IMR-90 (cell line): ENCODE data around the gene SLC2A10. TPM values are rescaled to one million over a fixed set of nuclear protein-coding genes. Genes with fewer than 3 reads are reported as not detected.

ENCODE experiments used
- ATAC-seq: fragments of 200-7000 bp; cut with Tn5 transposase; 2 replicates; pipeline ENCODE4 v1.9.1; 2020; ENCODE audit warnings: low read depth, mild to moderate bottlenecking, moderate library complexity
- BruUV-seq: library from RNA; stranded (reverse); fragments of 400-500 nt; replicated peaks from 2 replicates; lab custom pipeline; 2021; lab: Mats Ljungman, UMichigan
- CTCF ChIA-PET: fragments of 300-600 bp; formaldehyde crosslinking; extraction: SDS; loops from one replicate; lab custom pipeline; 2021; ENCODE audit warnings: antibody characterized with exemption; lab: Yijun Ruan, JAX
- POLR2A ChIA-PET: fragments of 300-600 bp; sonication (Branson Sonifier 250); formaldehyde crosslinking; loops from one replicate; lab custom pipeline; 2022; ENCODE audit warnings: antibody characterized with exemption; ENCODE audit not compliant: unreplicated experiment; lab: Charles Lee
- DNase-seq: peaks from one replicate; pipeline ENCODE4 v3.0.0; 2013
- H2AFZ ChIP-seq: replicated peaks from 2 replicates; pipeline ENCODE3; 2013; ENCODE audit warnings: low read length, mild to moderate bottlenecking; ENCODE audit not compliant: poor library complexity
- H2AK5ac ChIP-seq: 2 replicates; pipeline ENCODE4 v1.6.1; 2013; ENCODE audit warnings: low read depth, low read length, inconsistent platforms
- H2AK9ac ChIP-seq: replicated peaks from 2 replicates; pipeline ENCODE3; 2013; ENCODE audit warnings: mild to moderate bottlenecking, low read depth, low read length, moderate library complexity; ENCODE audit not compliant: poor library complexity
- H2BK120ac ChIP-seq: 2 replicates; pipeline ENCODE4 v1.6.1; 2013; ENCODE audit warnings: low read depth, low read length, inconsistent platforms
- H2BK15ac ChIP-seq: 3 replicates; pipeline ENCODE4 v1.6.1; 2013; ENCODE audit warnings: low read depth, low read length, inconsistent platforms
- H2BK20ac ChIP-seq: 2 replicates; pipeline ENCODE4 v1.6.1; 2013; ENCODE audit warnings: low read depth, mild to moderate bottlenecking, inconsistent platforms, low read length, moderate library complexity
- H2BK5ac ChIP-seq: 2 replicates; pipeline ENCODE4 v1.6.1; 2013; ENCODE audit warnings: mild to moderate bottlenecking, low read depth, low read length, inconsistent platforms; ENCODE audit not compliant: poor library complexity, severe bottlenecking
- H3K14ac ChIP-seq: replicated peaks from 2 replicates; pipeline ENCODE4 v1.6.1; 2013; ENCODE audit warnings: low read depth, low read length, inconsistent platforms
- H3K18ac ChIP-seq: 2 replicates; pipeline ENCODE4 v1.6.1; 2013; ENCODE audit warnings: low read depth, low read length, control low read depth
- H3K23ac ChIP-seq: 2 replicates; pipeline ENCODE4 v1.6.1; 2013; ENCODE audit warnings: low read depth, low read length, inconsistent platforms
- H3K27ac ChIP-seq: 2 replicates; pipeline ENCODE4 v1.5.1; 2013; ENCODE audit warnings: mild to moderate bottlenecking, control low read depth, low read length; ENCODE audit not compliant: insufficient read depth
- H3K27me3 ChIP-seq: 2 replicates; pipeline ENCODE4 v1.6.1; 2013; ENCODE audit warnings: low read length; ENCODE audit not compliant: control insufficient read depth, insufficient read depth
- H3K36me3 ChIP-seq: 2 replicates; pipeline ENCODE4 v1.6.1; 2013; ENCODE audit warnings: low read length, mixed read lengths; ENCODE audit not compliant: control insufficient read depth, insufficient read depth
- H3K4ac ChIP-seq: 2 replicates; pipeline ENCODE4 v1.6.1; 2013; ENCODE audit warnings: low read depth, low read length, inconsistent platforms
- H3K4me1 ChIP-seq: 2 replicates; pipeline ENCODE4 v1.6.1; 2013; ENCODE audit warnings: low read length, mixed read lengths; ENCODE audit not compliant: control insufficient read depth, insufficient read depth
- H3K4me2 ChIP-seq: 2 replicates; pipeline ENCODE4 v1.6.1; 2013; ENCODE audit warnings: low read depth, mild to moderate bottlenecking, control low read depth, low read length, moderate library complexity
- H3K4me3 ChIP-seq: 2 replicates; pipeline ENCODE4 v1.5.1; 2013; ENCODE audit warnings: low read depth, mild to moderate bottlenecking, control low read depth, low read length, moderate library complexity; ENCODE audit not compliant: insufficient read depth
- H3K56ac ChIP-seq: 2 replicates; pipeline ENCODE4 v1.6.1; 2013; ENCODE audit warnings: low read length, inconsistent platforms; ENCODE audit not compliant: insufficient read depth; ENCODE audit errors: extremely low read depth
- H3K79me1 ChIP-seq, 2 experiments: 2 replicates each; pipeline ENCODE4 v1.6.1; 2013; ENCODE audit warnings: low read length in 2 of 2, inconsistent platforms in 1 of 2, low read depth in 1 of 2
- H3K9ac ChIP-seq: 2 replicates; pipeline ENCODE4 v1.6.1; 2013; ENCODE audit warnings: low read depth, low read length, control low read depth
- H3K9me1 ChIP-seq: 2 replicates; pipeline ENCODE4 v1.6.1; 2013; ENCODE audit warnings: low read length, inconsistent platforms; ENCODE audit not compliant: insufficient read depth
- H3K9me3 ChIP-seq: 2 replicates; pipeline ENCODE4 v1.6.1; 2013; ENCODE audit warnings: low read length; ENCODE audit not compliant: control insufficient read depth, insufficient read depth
- H4K20me1 ChIP-seq: 2 replicates; pipeline ENCODE4 v1.6.1; 2013; ENCODE audit warnings: low read length, inconsistent platforms; ENCODE audit not compliant: insufficient read depth
- H4K5ac ChIP-seq: 2 replicates; pipeline ENCODE4 v1.6.1; 2013; ENCODE audit warnings: mild to moderate bottlenecking, low read depth, low read length, control low read depth
- H4K8ac ChIP-seq, 2 experiments: 2 replicates each; pipeline ENCODE4 v1.6.1; 2013; ENCODE audit warnings: low read depth in 2 of 2, low read length in 2 of 2, control low read depth in 1 of 2, inconsistent platforms in 1 of 2
- H4K91ac ChIP-seq: 2 replicates; pipeline ENCODE4 v1.6.1; 2013; ENCODE audit warnings: low read depth, low read length, inconsistent platforms; ENCODE audit not compliant: insufficient read depth
- BHLHE40 ChIP-seq: fragments of 150-350 bp; IDR thresholded peaks from 2 replicates; pipeline ENCODE4 v1.6.1; 2016; ENCODE audit warnings: mild to moderate bottlenecking, low read depth, low read length
- CEBPB ChIP-seq: IDR thresholded peaks from 2 replicates; pipeline ENCODE4 v1.6.1; 2012; ENCODE audit warnings: low read depth, low read length, improper control_type of control experiment
- CHD1 ChIP-seq: IDR thresholded peaks from 2 replicates; pipeline ENCODE4 v1.6.1; 2012; ENCODE audit warnings: low read depth, low read length, improper control_type of control experiment
- FOS ChIP-seq: fragments of 150-350 bp; IDR thresholded peaks from 2 replicates; pipeline ENCODE4 v1.6.1; 2016; ENCODE audit warnings: low read depth, low read length
- MAFK ChIP-seq: IDR thresholded peaks from 2 replicates; pipeline ENCODE4 v1.6.1; 2012; ENCODE audit warnings: low read depth, low read length, improper control_type of control experiment
- MAZ ChIP-seq: IDR thresholded peaks from 2 replicates; pipeline ENCODE4 v1.6.1; 2012; ENCODE audit warnings: low read depth, mild to moderate bottlenecking, low read length, improper control_type of control experiment, moderate library complexity, borderline replicate concordance
- MXI1 ChIP-seq: IDR thresholded peaks from 2 replicates; pipeline ENCODE4 v1.6.1; 2012; ENCODE audit warnings: low read depth, mild to moderate bottlenecking, low read length, moderate library complexity, borderline replicate concordance
- NFE2L2 ChIP-seq: fragments of 150-350 bp; IDR thresholded peaks from 2 replicates; pipeline ENCODE4 v1.6.1; 2016; ENCODE audit warnings: low read depth, mild to moderate bottlenecking, low read length
- POLR2A ChIP-seq: IDR thresholded peaks from 2 replicates; pipeline ENCODE4 v1.6.1; 2012; ENCODE audit warnings: mild to moderate bottlenecking, low read depth, low read length
- RAD21 ChIP-seq: IDR thresholded peaks from 2 replicates; pipeline ENCODE4 v1.6.1; 2012; ENCODE audit warnings: low read length, improper control_type of control experiment
- RCOR1 ChIP-seq: IDR thresholded peaks from 2 replicates; pipeline ENCODE4 v1.6.1; 2012; ENCODE audit warnings: mild to moderate bottlenecking, low read length, improper control_type of control experiment; ENCODE audit not compliant: insufficient replicate concordance
- RFX5 ChIP-seq: IDR thresholded peaks from 2 replicates; pipeline ENCODE4 v1.8.0; 2012; ENCODE audit warnings: low read depth, mild to moderate bottlenecking, low read length, moderate library complexity
- SMC3 ChIP-seq: fragments of 150-350 bp; IDR thresholded peaks from 2 replicates; pipeline ENCODE4 v1.6.1; 2016; ENCODE audit warnings: low read depth, mild to moderate bottlenecking, antibody characterized with exemption, low read length, moderate library complexity
- WGBS, 2 experiments: methylation state at CpG; one replicate each; pipeline versions ENCODE4 v1.1.5 to v1.1.7; 2013; ENCODE audit warnings: missing lambda C conversion rate in 2 of 2; ENCODE audit not compliant: insufficient read length in 1 of 2; ENCODE audit errors: extremely low coverage in 2 of 2; 5-methylcytosine and 5-hydroxymethylcytosine counted together
- dilution Hi-C: fragments of 300-500 bp; cut with HindIII; formaldehyde crosslinking; loops from one replicate; pipeline ENCODE4 v1.14.3; 2018; ENCODE audit warnings: low sequenced_read_pairs; ENCODE audit not compliant: unreplicated experiment
- in situ Hi-C: fragments of 300-500 bp; cut with MboI; formaldehyde crosslinking; loops from 3 replicates; pipeline ENCODE4 v1.14.3; 2019; ENCODE audit warnings: low sequenced_read_pairs, inconsistent platforms, mixed read lengths
- intact Hi-C: fragments of 100-400 bp; cut with micrococcal nuclease; formaldehyde crosslinking; loops from 2 replicates; pipeline ENCODE4 v1.10.0; 2022
- polyA plus RNA-seq, 3 experiments: library from polyadenylated mRNA; depleted of rRNA; stranded (reverse); fragments of >200 nt; gene quantifications; 2 replicates each; pipeline ENCODE4 v1.2.3, GENCODE V29; 2012; ENCODE audit warnings: low replicate concordance in 1 of 3
- total RNA-seq: library from RNA; depleted of rRNA; stranded (reverse); fragments of >200 nt; gene quantifications from 2 replicates; pipeline ENCODE4 v1.2.3, GENCODE V29; 2012
- TF ChIP-seq, protein P1 (sequence below): fragments of 150-350 bp; IDR thresholded peaks from 2 replicates; pipeline ENCODE4 v1.6.1; 2016; ENCODE audit warnings: low read depth, mild to moderate bottlenecking, low read length, moderate library complexity, borderline replicate concordance
- TF ChIP-seq, protein P2 (sequence below): conservative IDR thresholded peaks from 2 replicates; pipeline ENCODE4 v1.5.1; 2012; ENCODE audit warnings: mild to moderate bottlenecking, low read depth, low read length, improper control_type of control experiment
- TF ChIP-seq, protein P3 (sequence below): fragments of 150-350 bp; IDR thresholded peaks from 2 replicates; pipeline ENCODE4 v1.6.1; 2017; ENCODE audit warnings: mild to moderate bottlenecking, antibody characterized with exemption, low read length, low read depth

The SLC2A10 gene
- total and polyA plus RNA-seq, 2 of the 4 experiments (the other 2 are of a cell fraction), result 15.2 to 22.0 TPM

DNA sequence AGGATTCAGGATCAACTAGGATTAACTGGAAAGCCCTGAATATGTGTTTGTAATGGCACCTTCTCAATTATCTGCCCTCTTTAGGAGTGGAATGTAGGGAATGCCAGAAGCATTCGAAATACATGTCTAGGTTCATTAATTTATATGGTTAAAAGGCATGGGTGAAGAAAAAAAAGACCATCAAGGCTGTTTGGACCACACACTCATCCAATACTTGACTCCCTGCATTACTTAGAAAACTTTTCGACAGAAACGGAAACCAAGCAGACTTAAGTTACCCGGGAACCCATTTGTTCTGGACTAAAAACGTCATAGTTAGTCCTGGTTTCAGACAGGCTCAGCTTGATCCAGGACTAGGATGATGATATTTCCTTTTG is 33.2 kb downstream of the SLC2A10 start:
- no TSS peak for BruUV-seq
- DNase-seq (no peak), ATAC-seq (no peak)
- TF ChIP-seq NFE2L2 (no peak), BHLHE40 (no peak), RAD21 (no peak), CHD1 (no peak), CEBPB (no peak), RCOR1 (no peak), MXI1 (no peak), POLR2A (no peak), SMC3 (no peak), FOS (no peak), RFX5 (no peak), MAZ (no peak), MAFK (no peak)
- TF ChIP-seq, protein P1, sequence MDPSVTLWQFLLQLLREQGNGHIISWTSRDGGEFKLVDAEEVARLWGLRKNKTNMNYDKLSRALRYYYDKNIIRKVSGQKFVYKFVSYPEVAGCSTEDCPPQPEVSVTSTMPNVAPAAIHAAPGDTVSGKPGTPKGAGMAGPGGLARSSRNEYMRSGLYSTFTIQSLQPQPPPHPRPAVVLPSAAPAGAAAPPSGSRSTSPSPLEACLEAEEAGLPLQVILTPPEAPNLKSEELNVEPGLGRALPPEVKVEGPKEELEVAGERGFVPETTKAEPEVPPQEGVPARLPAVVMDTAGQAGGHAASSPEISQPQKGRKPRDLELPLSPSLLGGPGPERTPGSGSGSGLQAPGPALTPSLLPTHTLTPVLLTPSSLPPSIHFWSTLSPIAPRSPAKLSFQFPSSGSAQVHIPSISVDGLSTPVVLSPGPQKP, result no peak
- TF ChIP-seq, protein P2, sequence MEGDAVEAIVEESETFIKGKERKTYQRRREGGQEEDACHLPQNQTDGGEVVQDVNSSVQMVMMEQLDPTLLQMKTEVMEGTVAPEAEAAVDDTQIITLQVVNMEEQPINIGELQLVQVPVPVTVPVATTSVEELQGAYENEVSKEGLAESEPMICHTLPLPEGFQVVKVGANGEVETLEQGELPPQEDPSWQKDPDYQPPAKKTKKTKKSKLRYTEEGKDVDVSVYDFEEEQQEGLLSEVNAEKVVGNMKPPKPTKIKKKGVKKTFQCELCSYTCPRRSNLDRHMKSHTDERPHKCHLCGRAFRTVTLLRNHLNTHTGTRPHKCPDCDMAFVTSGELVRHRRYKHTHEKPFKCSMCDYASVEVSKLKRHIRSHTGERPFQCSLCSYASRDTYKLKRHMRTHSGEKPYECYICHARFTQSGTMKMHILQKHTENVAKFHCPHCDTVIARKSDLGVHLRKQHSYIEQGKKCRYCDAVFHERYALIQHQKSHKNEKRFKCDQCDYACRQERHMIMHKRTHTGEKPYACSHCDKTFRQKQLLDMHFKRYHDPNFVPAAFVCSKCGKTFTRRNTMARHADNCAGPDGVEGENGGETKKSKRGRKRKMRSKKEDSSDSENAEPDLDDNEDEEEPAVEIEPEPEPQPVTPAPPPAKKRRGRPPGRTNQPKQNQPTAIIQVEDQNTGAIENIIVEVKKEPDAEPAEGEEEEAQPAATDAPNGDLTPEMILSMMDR, result no peak
- TF ChIP-seq, protein P3, sequence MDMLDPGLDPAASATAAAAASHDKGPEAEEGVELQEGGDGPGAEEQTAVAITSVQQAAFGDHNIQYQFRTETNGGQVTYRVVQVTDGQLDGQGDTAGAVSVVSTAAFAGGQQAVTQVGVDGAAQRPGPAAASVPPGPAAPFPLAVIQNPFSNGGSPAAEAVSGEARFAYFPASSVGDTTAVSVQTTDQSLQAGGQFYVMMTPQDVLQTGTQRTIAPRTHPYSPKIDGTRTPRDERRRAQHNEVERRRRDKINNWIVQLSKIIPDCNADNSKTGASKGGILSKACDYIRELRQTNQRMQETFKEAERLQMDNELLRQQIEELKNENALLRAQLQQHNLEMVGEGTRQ, result no peak
- no peak overlapping the region for H2AFZ ChIP-seq
- H2BK20ac ChIP-seq, result no peak overlapping the region
- ChIA-PET POLR2A (no interaction called here), CTCF (no interaction called here)
- no peak overlapping the region for H3K4ac ChIP-seq
- no peaks in the 10 kb centered on the region for H3K79me1 ChIP-seq
- no peak overlapping the region for H3K9ac ChIP-seq
- no peak overlapping the region for H4K91ac ChIP-seq
- no peak overlapping the region for H3K56ac ChIP-seq
- no peak overlapping the region for H2BK120ac ChIP-seq
- intact Hi-C loops, result no loop called here
- no peak overlapping the region for H3K4me3 ChIP-seq
- no peak overlapping the region for H3K14ac ChIP-seq
- no peak overlapping the region for H4K8ac ChIP-seq
- H3K9me3 ChIP-seq, result no peaks in the 10 kb centered on the region
- H4K20me1 ChIP-seq, result no peaks in the 10 kb centered on the region
- no peak overlapping the region for H3K23ac ChIP-seq
- dilution Hi-C loops, result no loop called here
- H3K27ac ChIP-seq, result no peak overlapping the region
- H2AK5ac ChIP-seq, result no peak overlapping the region
- no peak overlapping the region for H2BK15ac ChIP-seq
- no peak overlapping the region for H3K4me2 ChIP-seq
- H3K4me1 ChIP-seq, result peaks cover 4% of the 10 kb centered on the region; the same call in 1 of the 2 replicates
- no peak overlapping the region for H3K18ac ChIP-seq
- no peaks in the 10 kb centered on the region for H3K36me3 ChIP-seq
- in situ Hi-C loops, result no loop called here
- no CpG with 5 or more reads among the region's 5 CpGs for WGBS, 2 experiments
- H4K5ac ChIP-seq, result no peak overlapping the region
- H2AK9ac ChIP-seq, result no peak overlapping the region
- H3K9me1 ChIP-seq, result peaks cover 9% of the 10 kb centered on the region; the same call in 1 of the 2 replicates
- no peak overlapping the region for H2BK5ac ChIP-seq
- H3K27me3 ChIP-seq, result no peaks in the 10 kb centered on the region
